Measurements from ENCODE around the gene FBXO2.

GRCh38 chr1:11653861-11654136, 430 bp downstream of the FBXO2 start:
- TF ChIP-seq CTCF (IDR thresholded peaks at IDR 0.05) (no peak), EZH2 (IDR thresholded peaks at IDR 0.05) (no peak), EZH2phosphoT487 (IDR thresholded peaks at IDR 0.05) (no peak)

Data from neural progenitor cell (in vitro differentiated cells).